HepG2 (cell line): ENCODE measurements around the gene CYBC1. TPM values are rescaled to one million over a fixed set of nuclear protein-coding genes. Genes with fewer than 3 reads are reported as not detected.

Experiments used
- EED ChIP-seq: sonication (generic); formaldehyde crosslinking; IDR thresholded peaks from 2 replicates; pipeline ENCODE4 v1.5.0; 2020; ENCODE audit warnings: mild to moderate bottlenecking, missing genetic modification reagents
- ETV6 ChIP-seq: sonication (generic); formaldehyde crosslinking; conservative IDR thresholded peaks from 2 replicates; pipeline ENCODE4 v1.4.0; 2020; ENCODE audit warnings: missing genetic modification reagents
- TBX2 ChIP-seq: sonication (generic); formaldehyde crosslinking; IDR thresholded peaks from 2 replicates; pipeline ENCODE4 v1.5.0; 2020; ENCODE audit warnings: missing genetic modification reagents, mild to moderate bottlenecking, borderline replicate concordance
- THAP11 ChIP-seq: IDR thresholded peaks from 2 replicates; pipeline ENCODE4 v1.6.1; 2016; ENCODE audit warnings: missing biosample characterization, missing genetic modification reagents
- ZC3H13 ChIP-seq: sonication (generic); formaldehyde crosslinking; IDR thresholded peaks from 2 replicates; pipeline ENCODE4 v1.8.1; 2023; ENCODE audit warnings: mild to moderate bottlenecking, missing genetic modification reagents, moderate library complexity
- ZNF451 ChIP-seq: sonication (generic); formaldehyde crosslinking; IDR thresholded peaks from 2 replicates; pipeline ENCODE4 v1.5.0; 2020; ENCODE audit warnings: mild to moderate bottlenecking, missing genetic modification reagents
- polyA plus RNA-seq, 8 experiments: library from polyadenylated mRNA; depleted of rRNA in 3 of 8; stranded (reverse) in 7 of 8; unstranded in 1 of 8; fragments of >200 nt; fragmentation: Illumina TruSeq in 4 of 8; extraction: Trizol in 4 of 8; gene quantifications; 2 replicates each; pipeline versions ENCODE4 v1.2.1 to v1.2.3, GENCODE V29; 2011 to 2016; ENCODE audit warnings: low read depth in 4 of 8, missing spikeins in 1 of 8, mixed read lengths in 1 of 8; ENCODE audit not compliant: insufficient read depth in 1 of 8
- total RNA-seq, 5 experiments: library from RNA; depleted of rRNA; stranded (reverse); fragments of >200 nt; fragmentation: Illumina TruSeq; extraction: Trizol; gene quantifications; 2 replicates each; pipeline ENCODE4 v1.2.3, GENCODE V29; 2016; ENCODE audit warnings: low read depth in 1 of 5
- TF ChIP-seq, protein P1 (sequence below): sonication (generic); formaldehyde crosslinking; IDR thresholded peaks from 2 replicates; pipeline ENCODE4 v1.4.0; 2020; ENCODE audit warnings: mild to moderate bottlenecking, missing genetic modification reagents
- TF ChIP-seq, protein P2 (sequence below): sonication (generic); formaldehyde crosslinking; IDR thresholded peaks from 2 replicates; pipeline ENCODE4 v1.5.1; 2020; ENCODE audit warnings: mild to moderate bottlenecking, missing genetic modification reagents, moderate library complexity
- TF ChIP-seq, protein P3 (sequence below): sonication (generic); formaldehyde crosslinking; IDR thresholded peaks from 2 replicates; pipeline ENCODE4 v1.4.0; 2020; ENCODE audit warnings: mild to moderate bottlenecking, missing genetic modification reagents

Gene CYBC1
- total and polyA plus RNA-seq, 2 of the 13 experiments (the other 11 are each of a cell fraction or from before 2014, with no cell fraction given) = 43.4 to 44.1 TPM

DNA sequence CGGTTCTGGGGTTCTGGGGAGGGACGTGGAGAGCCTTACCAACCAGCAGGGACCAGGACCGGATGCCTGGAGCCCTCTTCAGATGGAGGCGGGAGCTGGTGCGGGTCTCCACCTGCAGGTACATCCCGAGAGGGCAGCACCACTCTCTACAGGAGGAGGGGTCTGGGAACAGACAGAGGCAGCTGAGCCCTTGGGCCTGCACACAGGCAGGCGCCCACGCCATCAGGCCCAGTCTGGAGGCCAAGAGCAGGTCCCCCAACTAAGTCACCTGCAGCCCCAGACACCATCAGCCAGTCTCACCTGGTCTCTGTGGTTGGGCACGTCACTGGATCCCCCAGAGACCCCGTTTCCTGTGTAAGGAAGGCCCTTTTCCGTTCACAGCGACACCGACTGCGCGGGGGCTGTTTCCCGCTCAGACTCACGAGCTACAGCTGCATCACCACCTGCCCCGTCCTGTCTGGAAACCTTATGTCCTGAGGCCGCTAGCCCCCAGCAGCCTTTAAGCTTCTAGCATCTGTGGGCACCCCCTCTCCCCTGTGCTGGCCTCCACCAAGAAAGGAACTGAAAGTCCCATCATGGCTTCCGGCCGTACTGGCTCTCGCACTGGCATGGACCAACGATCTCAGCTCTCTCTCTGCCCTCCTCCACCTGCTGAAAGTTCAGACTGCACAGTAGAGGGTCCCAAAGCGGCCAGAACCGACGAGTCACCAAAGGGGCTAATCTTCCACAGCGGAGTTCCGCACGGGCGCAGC, 1.2 kb downstream of the CYBC1 start (continued):
- 0 out of 2 replicates have a peak, but pooled peaks have one; percentile 20 for TF ChIP-seq EED (CRISPR knock-in tag)
- 0 out of 2 replicates have a peak, but pooled peaks have one; percentile 34 for TF ChIP-seq TBX2 (CRISPR knock-in tag)
- TF ChIP-seq, protein P1, sequence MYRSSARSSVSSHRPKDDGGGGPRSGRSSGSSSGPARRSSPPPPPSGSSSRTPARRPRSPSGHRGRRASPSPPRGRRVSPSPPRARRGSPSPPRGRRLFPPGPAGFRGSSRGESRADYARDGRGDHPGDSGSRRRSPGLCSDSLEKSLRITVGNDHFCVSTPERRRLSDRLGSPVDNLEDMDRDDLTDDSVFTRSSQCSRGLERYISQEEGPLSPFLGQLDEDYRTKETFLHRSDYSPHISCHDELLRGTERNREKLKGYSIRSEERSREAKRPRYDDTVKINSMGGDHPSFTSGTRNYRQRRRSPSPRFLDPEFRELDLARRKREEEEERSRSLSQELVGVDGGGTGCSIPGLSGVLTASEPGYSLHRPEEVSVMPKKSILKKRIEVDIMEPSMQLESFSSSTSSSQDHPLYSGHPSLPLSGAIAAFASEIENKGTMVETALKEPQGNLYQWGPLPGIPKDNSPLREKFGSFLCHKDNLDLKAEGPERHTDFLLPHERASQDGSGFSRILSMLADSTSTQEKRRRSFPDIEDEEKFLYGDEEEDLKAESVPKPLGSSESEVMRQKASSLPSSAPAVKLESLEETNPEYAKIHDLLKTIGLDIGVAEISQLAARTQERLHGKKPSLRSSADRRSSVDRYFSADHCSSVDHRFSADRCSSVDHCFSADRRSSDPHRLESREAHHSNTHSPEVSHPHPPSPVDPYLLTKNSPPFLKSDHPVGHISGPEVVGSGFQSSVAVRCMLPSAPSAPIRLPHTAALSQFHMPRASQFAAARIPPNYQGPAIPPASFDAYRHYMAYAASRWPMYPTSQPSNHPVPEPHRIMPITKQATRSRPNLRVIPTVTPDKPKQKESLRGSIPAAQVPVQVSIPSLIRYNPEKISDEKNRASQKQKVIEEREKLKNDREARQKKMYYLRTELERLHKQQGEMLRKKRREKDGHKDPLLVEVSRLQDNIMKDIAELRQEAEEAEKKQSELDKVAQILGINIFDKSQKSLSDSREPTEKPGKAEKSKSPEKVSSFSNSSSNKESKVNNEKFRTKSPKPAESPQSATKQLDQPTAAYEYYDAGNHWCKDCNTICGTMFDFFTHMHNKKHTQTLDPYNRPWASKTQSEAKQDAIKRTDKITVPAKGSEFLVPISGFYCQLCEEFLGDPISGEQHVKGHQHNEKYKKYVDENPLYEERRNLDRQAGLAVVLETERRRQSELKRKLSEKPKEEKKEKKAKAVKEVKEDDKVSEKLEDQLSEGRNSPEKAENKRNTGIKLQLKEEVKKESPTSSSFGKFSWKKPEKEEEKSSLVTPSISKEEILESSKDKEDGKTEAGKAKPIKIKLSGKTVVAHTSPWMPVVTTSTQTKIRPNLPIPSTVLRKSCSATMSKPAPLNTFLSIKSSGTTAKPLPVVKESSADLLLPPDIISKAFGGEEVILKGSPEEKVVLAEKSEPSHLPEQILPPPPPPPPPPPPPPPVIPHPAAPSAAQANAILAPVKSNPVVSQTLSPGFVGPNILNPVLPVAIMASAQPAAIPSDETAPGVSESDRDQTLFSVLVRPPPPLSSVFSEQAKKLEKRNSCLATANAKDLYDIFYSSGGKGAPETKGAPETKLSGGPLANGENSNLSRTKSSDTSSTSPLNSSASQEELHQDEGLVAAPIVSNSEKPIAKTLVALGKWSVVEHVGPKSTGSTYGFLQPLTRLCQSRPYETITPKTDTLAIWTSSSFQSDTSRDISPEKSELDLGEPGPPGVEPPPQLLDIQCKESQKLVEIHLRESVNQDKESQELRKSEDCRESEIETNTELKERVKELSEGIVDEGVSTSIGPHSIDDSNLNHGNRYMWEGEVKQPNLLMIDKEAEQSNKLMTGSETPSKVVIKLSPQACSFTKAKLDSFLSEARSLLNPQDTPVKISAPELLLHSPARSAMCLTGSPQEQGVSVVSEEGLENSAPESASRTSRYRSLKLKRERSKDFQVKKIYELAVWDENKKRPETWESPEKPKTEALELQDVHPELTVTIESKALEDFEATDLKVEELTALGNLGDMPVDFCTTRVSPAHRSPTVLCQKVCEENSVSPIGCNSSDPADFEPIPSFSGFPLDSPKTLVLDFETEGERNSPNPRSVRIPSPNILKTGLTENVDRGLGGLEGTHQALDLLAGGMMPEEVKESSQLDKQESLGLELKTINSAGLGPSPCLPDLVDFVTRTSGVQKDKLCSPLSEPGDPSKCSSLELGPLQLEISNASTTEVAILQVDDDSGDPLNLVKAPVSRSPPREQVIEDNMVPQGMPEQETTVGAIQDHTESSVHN (CRISPR knock-in tag) = no peak
- TF ChIP-seq, protein P2, sequence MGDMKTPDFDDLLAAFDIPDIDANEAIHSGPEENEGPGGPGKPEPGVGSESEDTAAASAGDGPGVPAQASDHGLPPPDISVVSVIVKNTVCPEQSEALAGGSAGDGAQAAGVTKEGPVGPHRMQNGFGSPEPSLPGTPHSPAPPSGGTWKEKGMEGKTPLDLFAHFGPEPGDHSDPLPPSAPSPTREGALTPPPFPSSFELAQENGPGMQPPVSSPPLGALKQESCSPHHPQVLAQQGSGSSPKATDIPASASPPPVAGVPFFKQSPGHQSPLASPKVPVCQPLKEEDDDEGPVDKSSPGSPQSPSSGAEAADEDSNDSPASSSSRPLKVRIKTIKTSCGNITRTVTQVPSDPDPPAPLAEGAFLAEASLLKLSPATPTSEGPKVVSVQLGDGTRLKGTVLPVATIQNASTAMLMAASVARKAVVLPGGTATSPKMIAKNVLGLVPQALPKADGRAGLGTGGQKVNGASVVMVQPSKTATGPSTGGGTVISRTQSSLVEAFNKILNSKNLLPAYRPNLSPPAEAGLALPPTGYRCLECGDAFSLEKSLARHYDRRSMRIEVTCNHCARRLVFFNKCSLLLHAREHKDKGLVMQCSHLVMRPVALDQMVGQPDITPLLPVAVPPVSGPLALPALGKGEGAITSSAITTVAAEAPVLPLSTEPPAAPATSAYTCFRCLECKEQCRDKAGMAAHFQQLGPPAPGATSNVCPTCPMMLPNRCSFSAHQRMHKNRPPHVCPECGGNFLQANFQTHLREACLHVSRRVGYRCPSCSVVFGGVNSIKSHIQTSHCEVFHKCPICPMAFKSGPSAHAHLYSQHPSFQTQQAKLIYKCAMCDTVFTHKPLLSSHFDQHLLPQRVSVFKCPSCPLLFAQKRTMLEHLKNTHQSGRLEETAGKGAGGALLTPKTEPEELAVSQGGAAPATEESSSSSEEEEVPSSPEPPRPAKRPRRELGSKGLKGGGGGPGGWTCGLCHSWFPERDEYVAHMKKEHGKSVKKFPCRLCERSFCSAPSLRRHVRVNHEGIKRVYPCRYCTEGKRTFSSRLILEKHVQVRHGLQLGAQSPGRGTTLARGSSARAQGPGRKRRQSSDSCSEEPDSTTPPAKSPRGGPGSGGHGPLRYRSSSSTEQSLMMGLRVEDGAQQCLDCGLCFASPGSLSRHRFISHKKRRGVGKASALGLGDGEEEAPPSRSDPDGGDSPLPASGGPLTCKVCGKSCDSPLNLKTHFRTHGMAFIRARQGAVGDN (CRISPR knock-in tag) = peak; percentile 36; the same call in 1 of the 2 replicates
- TF ChIP-seq ZC3H13 (CRISPR knock-in tag) = no peak
- TF ChIP-seq ETV6 = 0 out of 2 replicates have a peak, but pooled peaks have one; percentile 48
- TF ChIP-seq, protein P3, sequence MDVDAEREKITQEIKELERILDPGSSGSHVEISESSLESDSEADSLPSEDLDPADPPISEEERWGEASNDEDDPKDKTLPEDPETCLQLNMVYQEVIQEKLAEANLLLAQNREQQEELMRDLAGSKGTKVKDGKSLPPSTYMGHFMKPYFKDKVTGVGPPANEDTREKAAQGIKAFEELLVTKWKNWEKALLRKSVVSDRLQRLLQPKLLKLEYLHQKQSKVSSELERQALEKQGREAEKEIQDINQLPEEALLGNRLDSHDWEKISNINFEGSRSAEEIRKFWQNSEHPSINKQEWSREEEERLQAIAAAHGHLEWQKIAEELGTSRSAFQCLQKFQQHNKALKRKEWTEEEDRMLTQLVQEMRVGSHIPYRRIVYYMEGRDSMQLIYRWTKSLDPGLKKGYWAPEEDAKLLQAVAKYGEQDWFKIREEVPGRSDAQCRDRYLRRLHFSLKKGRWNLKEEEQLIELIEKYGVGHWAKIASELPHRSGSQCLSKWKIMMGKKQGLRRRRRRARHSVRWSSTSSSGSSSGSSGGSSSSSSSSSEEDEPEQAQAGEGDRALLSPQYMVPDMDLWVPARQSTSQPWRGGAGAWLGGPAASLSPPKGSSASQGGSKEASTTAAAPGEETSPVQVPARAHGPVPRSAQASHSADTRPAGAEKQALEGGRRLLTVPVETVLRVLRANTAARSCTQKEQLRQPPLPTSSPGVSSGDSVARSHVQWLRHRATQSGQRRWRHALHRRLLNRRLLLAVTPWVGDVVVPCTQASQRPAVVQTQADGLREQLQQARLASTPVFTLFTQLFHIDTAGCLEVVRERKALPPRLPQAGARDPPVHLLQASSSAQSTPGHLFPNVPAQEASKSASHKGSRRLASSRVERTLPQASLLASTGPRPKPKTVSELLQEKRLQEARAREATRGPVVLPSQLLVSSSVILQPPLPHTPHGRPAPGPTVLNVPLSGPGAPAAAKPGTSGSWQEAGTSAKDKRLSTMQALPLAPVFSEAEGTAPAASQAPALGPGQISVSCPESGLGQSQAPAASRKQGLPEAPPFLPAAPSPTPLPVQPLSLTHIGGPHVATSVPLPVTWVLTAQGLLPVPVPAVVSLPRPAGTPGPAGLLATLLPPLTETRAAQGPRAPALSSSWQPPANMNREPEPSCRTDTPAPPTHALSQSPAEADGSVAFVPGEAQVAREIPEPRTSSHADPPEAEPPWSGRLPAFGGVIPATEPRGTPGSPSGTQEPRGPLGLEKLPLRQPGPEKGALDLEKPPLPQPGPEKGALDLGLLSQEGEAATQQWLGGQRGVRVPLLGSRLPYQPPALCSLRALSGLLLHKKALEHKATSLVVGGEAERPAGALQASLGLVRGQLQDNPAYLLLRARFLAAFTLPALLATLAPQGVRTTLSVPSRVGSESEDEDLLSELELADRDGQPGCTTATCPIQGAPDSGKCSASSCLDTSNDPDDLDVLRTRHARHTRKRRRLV (CRISPR knock-in tag) = 0 out of 2 replicates have a peak, but pooled peaks have one; percentile 22
- TF ChIP-seq THAP11 (CRISPR knock-in tag) = no peak
- TF ChIP-seq ZNF451 (CRISPR knock-in tag) = no peak
